Sciatic nerve (tissue), 2 donors: ENCODE measurements around the gene FNIP2. TPM values are rescaled to one million over a fixed set of nuclear protein-coding genes. Genes with fewer than 3 reads are reported as not detected.
"Not testable (repeated sequence)": the region's sequence is repeated elsewhere in the genome, so short reads cannot be mapped to it uniquely, and the experiment has no call there.

ENCODE experiments used
- ATAC-seq: fragments of 200-7000 bp; cut with Tn5 transposase; one replicate; pipeline ENCODE4 v1.9.1; 2020; ENCODE audit warnings: mild to moderate bottlenecking, moderate library complexity
- DNase-seq: peaks from one replicate; pipeline ENCODE4 v3.0.0-alpha.2; 2020; ENCODE audit warnings: low spot score
- intact Hi-C: fragments of 100-400 bp; cut with DNase I; formaldehyde crosslinking; loops from one replicate; pipeline ENCODE4 v1.14.2; 2022
- total RNA-seq: library from RNA; stranded (reverse); fragmentation: NEBNext Ultra II Directional; extraction: Animal tissue kit (Norgen Biotek cat#: 25700); gene quantifications from one replicate; pipeline ENCODE4 v1.2.1, GENCODE V29; 2021
- donor health status: DM: no; HTN: no; CAD: no.
- donor health status: DM: no; HTN: no; CAD: no.

The FNIP2 gene
- total RNA-seq, 1 donor from 2014 or later: 48.7 TPM

DNA sequence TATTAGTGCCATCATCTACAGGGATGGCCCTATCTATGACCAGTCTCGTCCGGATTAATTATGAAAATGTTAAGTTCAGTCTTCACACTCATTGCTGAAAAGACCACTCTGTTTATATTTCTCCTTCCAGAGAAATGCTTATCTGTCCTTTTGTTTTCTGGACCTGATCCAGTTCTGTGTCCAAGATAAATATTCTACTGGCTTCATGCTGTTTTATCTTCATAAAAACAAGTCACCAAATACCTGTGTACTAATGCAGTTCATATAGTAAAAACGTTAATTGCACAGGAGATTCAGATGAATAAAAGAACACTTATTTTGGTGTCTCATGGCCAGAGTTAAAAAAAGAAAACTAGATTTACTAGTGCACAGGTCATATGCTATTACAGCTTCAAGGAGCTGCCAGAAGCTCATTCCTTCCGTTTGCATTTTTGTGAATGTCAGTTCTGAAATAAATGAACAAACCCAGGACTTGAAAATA lies 17.3 kb downstream of the FNIP2 start:
- ATAC-seq (peak; percentile 46), DNase-seq (no peak)
- intact Hi-C loops: no loop called here

- ATAC-seq (peak; percentile 57), DNase-seq (no peak)
- intact Hi-C loops: no loop called here
Observed at GRCh38 chr4:158786955-158787354, 18.1 kb downstream of the FNIP2 start.

DNA sequence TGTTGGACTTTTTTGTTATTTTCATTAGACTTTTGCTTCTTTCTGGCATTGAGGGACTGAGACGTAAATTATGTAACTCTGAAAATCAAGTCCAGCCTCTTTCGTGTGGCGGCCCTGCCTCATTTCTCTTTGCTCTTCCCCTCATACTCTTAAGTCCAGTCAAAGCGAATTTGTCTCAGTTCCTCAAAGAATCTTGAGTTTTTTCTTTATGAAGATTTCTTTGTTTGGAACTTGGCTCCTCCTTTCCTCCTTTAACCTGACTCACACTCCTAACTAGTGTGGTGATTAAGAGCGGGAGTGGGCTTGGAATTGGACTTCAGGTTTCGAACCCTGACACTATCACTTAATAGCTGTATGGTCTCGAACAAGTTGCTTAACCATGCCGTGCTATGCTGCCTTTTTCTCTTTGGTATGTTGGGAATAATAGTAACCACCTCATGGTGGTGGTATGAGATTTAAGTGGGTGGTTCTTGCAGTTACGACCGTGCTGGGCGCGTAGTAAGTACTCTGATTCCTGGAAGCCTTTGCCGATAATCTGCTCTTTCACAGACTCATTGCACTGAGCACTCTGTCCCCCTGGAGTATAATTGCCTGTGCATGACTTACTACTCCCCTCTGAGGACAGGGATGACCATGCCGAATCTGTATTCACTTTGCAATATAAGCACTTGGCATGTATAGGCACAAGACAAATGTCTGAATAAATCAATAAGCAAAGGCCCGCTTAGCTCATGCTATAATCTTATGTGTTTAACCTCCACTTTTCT lies 19.1 kb downstream of the FNIP2 start:
- peak; percentile 63 for ATAC-seq
- intact Hi-C loops: no loop called here
- DNase-seq: no peak

- DNase-seq (no peak), ATAC-seq (no peak)
- intact Hi-C loops: no loop called here
Observed at GRCh38 chr4:158788516-158788915, 19.7 kb downstream of the FNIP2 start.

GRCh38 chr4:158789853-158790252 lies 21.0 kb downstream of the FNIP2 start:
- ATAC-seq (no peak), DNase-seq (no peak)
- intact Hi-C loops: no loop called here

DNA sequence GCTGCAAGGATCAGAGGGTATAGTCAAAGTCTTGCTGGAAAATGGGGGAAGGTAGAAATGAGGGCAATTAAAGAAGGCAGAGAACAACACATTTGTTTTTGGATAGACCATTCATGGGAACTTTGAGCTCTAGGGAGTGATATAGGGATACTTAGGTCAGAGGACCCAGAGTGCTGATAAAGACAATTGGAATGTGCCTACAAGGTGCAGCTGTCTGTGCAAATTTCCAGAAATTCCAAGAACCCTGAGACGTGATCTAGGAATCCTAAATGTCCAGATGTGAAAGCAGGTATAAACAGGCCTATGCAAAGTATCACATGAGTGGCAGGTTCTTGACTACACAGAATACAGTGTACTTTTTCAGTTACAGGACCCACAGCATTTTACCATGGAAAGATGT lies 24.2 kb downstream of the FNIP2 start:
- ATAC-seq: no peak
- no peak for DNase-seq
- intact Hi-C loops: no loop called here

DNA sequence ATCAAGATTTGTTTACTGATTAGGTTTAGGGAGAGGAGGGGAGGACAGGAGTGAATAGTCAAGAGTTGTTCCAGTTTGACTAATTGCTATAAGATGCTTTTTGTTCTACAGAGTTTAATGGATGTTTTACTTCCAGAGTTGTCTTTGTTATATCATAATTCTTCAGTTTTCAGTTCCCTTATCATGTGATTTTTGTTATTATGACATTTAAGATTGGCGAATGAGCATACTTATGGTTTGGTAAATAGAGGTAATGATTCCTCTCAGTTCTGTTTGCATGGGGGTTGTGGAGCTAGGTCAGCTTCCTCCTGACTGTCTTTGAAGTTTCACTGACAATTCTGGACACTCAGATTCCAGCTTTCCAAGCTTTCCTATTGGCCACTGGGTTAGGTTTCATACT lies 24.6 kb downstream of the FNIP2 start:
- ATAC-seq, DNase-seq, intact Hi-C loops: not testable (repeated sequence)

- ATAC-seq (peak; percentile 51), DNase-seq (no peak)
- intact Hi-C loops: no loop called here
Observed at GRCh38 chr4:158796370-158797140, 27.7 kb downstream of the FNIP2 start.

DNA sequence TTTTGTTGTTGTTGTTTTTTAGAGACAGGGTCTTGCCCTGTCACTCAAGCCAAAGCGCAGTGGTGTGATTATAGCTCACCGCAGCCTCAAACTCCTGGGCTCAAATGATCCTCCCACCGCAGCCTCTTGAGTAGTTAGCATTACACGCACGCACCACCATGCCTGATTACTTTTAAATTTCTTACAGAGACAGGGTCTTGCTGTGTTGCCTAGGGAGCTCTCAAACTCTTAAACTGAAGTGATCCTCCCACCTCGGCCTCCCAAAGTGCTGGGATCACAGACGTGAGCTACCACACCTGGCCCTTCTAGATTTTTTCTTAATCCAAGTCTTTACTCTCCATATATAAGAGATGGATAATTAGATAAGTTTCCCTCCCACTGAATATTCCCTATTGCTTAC lies 29.2 kb downstream of the FNIP2 start:
- DNase-seq: no peak
- intact Hi-C loops: no loop called here
- no peak for ATAC-seq

DNA sequence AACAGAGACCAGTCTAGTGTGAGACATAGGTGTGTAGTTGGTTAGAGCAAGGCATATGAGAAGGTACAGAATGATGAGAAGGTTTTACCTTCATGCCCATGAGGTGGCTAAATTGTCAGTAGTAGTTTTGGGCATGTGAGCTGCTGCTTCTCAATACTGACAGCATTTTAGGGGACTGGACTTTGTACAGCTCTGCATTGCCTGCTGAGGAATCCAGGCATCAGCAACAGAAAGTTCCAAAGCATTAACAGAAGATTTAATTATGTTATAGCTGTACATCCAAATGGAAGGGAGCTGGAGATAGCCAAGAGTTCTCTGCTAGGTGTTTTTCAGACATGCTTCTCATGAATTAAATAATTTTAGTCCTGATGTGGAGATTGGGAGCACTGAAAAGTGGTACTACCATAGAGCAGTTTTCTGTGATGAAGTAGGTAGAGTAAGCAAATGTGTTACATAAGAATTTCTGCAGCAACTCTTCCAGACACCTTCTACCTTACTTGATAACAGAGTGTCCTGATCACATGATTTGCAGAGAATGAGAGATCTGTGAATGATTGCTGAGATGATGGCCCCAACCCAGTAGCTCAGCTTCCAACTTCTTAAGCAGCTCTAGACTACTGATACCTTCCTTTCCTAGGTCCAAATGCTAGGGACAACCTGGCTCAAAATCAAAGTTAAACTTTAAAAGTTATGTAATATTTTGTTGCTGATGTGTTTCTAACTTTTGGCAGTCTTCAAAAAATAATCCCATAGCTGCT lies 30.4 kb downstream of the FNIP2 start:
- no peak for ATAC-seq
- intact Hi-C loops: no loop called here

GRCh38 chr4:158799856-158800255 lies 31.0 kb downstream of the FNIP2 start:
- DNase-seq (no peak), ATAC-seq (no peak)
- intact Hi-C loops: no loop called here

More for the DNA sequence above, 30.4 kb downstream of the FNIP2 start:
- DNase-seq: no peak

- intact Hi-C loops: no loop called here
- DNase-seq (no peak), ATAC-seq (no peak)
Observed at GRCh38 chr4:158801066-158801465, 32.2 kb downstream of the FNIP2 start.

DNA sequence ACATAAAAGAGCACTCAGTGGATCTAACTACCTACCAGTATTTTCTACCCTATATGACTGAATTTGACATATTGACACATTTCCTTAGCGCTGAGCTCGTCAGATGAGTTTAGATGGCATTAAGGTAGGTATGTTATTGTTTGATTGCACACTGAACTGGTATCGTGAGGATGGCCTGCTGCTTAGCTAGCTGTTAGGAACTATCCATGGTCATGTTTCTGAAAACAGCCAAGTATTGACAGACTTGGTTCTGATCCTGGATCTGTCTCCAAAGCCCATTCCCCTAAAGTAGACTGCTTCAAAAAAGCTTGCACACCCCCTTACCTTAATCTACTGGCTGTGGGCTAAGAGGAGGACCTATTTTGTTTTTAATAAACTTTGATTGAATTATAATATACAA lies 32.9 kb downstream of the FNIP2 start:
- intact Hi-C loops: no loop called here
- DNase-seq (no peak), ATAC-seq (no peak)

GRCh38 chr4:158802914-158803313 lies 34.1 kb downstream of the FNIP2 start:
- intact Hi-C loops: no loop called here
- ATAC-seq (no peak), DNase-seq (no peak)

GRCh38 chr4:158805635-158806471 lies 37.0 kb downstream of the FNIP2 start:
- DNase-seq (no peak), ATAC-seq (no peak)
- intact Hi-C loops: no loop called here

DNA sequence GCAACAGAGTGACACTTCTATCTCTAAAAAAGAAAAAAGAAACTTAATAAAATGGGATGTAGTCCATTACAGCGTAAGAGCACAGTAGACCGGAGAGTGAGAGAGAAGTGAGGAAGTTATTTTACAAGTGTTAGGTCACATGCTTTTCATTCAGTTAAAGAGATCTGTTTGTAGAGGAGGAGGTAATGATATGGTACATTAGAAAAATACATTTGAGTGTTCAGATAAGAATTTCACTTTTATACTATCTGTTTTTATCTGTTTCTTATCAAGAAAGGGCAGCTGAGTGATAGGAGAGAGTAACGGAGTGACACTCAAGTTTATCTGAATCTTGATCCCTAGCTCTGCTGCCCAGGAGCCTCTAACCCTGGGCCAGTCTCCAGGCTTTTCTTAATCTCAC lies 38.9 kb downstream of the FNIP2 start:
- DNase-seq (no peak), ATAC-seq (no peak)
- intact Hi-C loops: no loop called here

- ATAC-seq (no peak), DNase-seq (no peak)
- intact Hi-C loops: no loop called here
Observed at GRCh38 chr4:158808399-158808798, 39.6 kb downstream of the FNIP2 start.

- DNase-seq, intact Hi-C loops, ATAC-seq: not testable (repeated sequence)
Observed at GRCh38 chr4:158809208-158809607, 40.4 kb downstream of the FNIP2 start.
